GM23338 (cell line): ENCODE results near the gene MYO16. TPM values are rescaled to one million over a fixed set of nuclear protein-coding genes. Genes with fewer than 3 reads are reported as not detected.

ENCODE experiments used
- ATAC-seq: fragments of 200-7000 bp; cut with Tn5 transposase; 3 replicates; pipeline ENCODE4 v1.9.1; 2020
- DNase-seq: peaks from one replicate; pipeline ENCODE4 v3.0.0-alpha.2; 2015; ENCODE audit warnings: low spot score
- H2AFZ ChIP-seq: fragments of 200-600 bp; sonication (generic); 2 replicates; pipeline ENCODE4 v1.8.0; 2016; ENCODE audit warnings: antibody characterized with exemption, mild to moderate bottlenecking, moderate library complexity
- H3F3A ChIP-seq: fragments of 200-600 bp; sonication (generic); replicated peaks from 2 replicates; pipeline ENCODE4 v1.8.0; 2017; ENCODE audit warnings: antibody characterized with exemption, mixed run types, low read depth
- H3K27ac ChIP-seq: fragments of 200-600 bp; sonication (generic); 2 replicates; pipeline ENCODE4 v1.6.1; 2016; ENCODE audit warnings: low read depth
- H3K27me3 ChIP-seq: fragments of 200-600 bp; sonication (generic); 2 replicates; pipeline ENCODE4 v1.8.0; 2016; ENCODE audit warnings: mild to moderate bottlenecking, mixed run types, moderate library complexity; ENCODE audit not compliant: insufficient read depth
- H3K36me3 ChIP-seq: fragments of 200-600 bp; sonication (generic); 2 replicates; pipeline ENCODE4 v1.8.0; 2016; ENCODE audit warnings: mild to moderate bottlenecking; ENCODE audit not compliant: insufficient read depth
- H3K4me1 ChIP-seq: fragments of 200-600 bp; sonication (generic); 2 replicates; pipeline ENCODE4 v1.8.0; 2016; ENCODE audit warnings: mild to moderate bottlenecking, moderate library complexity; ENCODE audit not compliant: insufficient read depth
- H3K4me2 ChIP-seq: fragments of 200-600 bp; sonication (generic); 2 replicates; pipeline ENCODE4 v1.7.1; 2017; ENCODE audit warnings: mixed run types
- H3K4me3 ChIP-seq: fragments of 200-600 bp; sonication (generic); 2 replicates; pipeline ENCODE4 v1.6.1; 2016; ENCODE audit warnings: mixed run types
- H3K79me2 ChIP-seq: fragments of 200-600 bp; sonication (generic); replicated peaks from 2 replicates; pipeline ENCODE4 v1.8.0; 2017; ENCODE audit warnings: mild to moderate bottlenecking; ENCODE audit not compliant: insufficient read depth
- H3K9me2 ChIP-seq: fragments of 200-600 bp; sonication (generic); 2 replicates; pipeline ENCODE4 v1.8.0; 2017; ENCODE audit not compliant: insufficient read depth
- H4K20me1 ChIP-seq: fragments of 200-600 bp; sonication (generic); replicated peaks from 2 replicates; pipeline ENCODE4 v1.8.0; 2017; ENCODE audit warnings: mild to moderate bottlenecking; ENCODE audit not compliant: insufficient read depth
- H3K27ac Mint-ChIP-seq: 2 replicates; pipeline ENCODE4 v1.8.0; 2020; ENCODE audit warnings: inconsistent platforms, mild to moderate bottlenecking, moderate library complexity, mixed read lengths
- H3K27me3 Mint-ChIP-seq: 3 replicates; pipeline ENCODE4 v1.8.0; 2022; ENCODE audit warnings: low read depth, mild to moderate bottlenecking, moderate library complexity, mixed read lengths, inconsistent platforms; ENCODE audit not compliant: insufficient read depth, poor library complexity
- H3K36me3 Mint-ChIP-seq: 3 replicates; pipeline ENCODE4 v1.8.0; 2021; ENCODE audit warnings: low read depth, mild to moderate bottlenecking, inconsistent platforms, moderate library complexity, mixed read lengths
- H3K4me1 Mint-ChIP-seq: 3 replicates; pipeline ENCODE4 v1.8.0; 2020; ENCODE audit warnings: mild to moderate bottlenecking, inconsistent platforms, mixed read lengths
- H3K4me3 Mint-ChIP-seq: 3 replicates; pipeline ENCODE4 v1.8.0; 2021; ENCODE audit warnings: moderate library complexity, mild to moderate bottlenecking, inconsistent platforms, mixed read lengths
- H3K9me3 Mint-ChIP-seq: 3 replicates; pipeline ENCODE4 v1.8.0; 2020; ENCODE audit warnings: moderate library complexity, mild to moderate bottlenecking, inconsistent platforms, mixed read lengths
- CREB1 ChIP-seq: fragments of 250-450 bp; sonication (Bioruptor Pico); IDR thresholded peaks from 2 replicates; pipeline ENCODE4 v1.5.0; 2020; ENCODE audit warnings: low read depth, mild to moderate bottlenecking, moderate library complexity
- CTCF ChIP-seq, 2 experiments: fragments of 200-600 bp in 1 of 2; sonication (generic) in 1 of 2; conservative IDR thresholded peaks; 2 replicates each; pipeline versions ENCODE4 v1.5.1 to v1.6.1; 2016 to 2017; ENCODE audit warnings: antibody characterized with exemption in 2 of 2, low read depth in 2 of 2, mild to moderate bottlenecking in 2 of 2, moderate library complexity in 1 of 2
- ETS1 ChIP-seq: IDR thresholded peaks from 2 replicates; pipeline ENCODE4 v1.6.1; 2016; ENCODE audit warnings: antibody characterized with exemption
- EZH2 ChIP-seq: fragments of 200-600 bp; sonication (generic); IDR thresholded peaks from one replicate; pipeline ENCODE4 v1.8.0; 2017; ENCODE audit warnings: antibody characterized with exemption, mild to moderate bottlenecking, low read depth; ENCODE audit not compliant: unreplicated experiment
- EZH2phosphoT487 ChIP-seq: fragments of 200-600 bp; sonication (generic); IDR thresholded peaks from one replicate; pipeline ENCODE4 v1.8.1; 2018; ENCODE audit warnings: antibody characterized with exemption; ENCODE audit not compliant: unreplicated experiment
- JUNB ChIP-seq: IDR thresholded peaks from one replicate; pipeline ENCODE4 v1.6.1; 2016; ENCODE audit warnings: antibody characterized with exemption; ENCODE audit not compliant: unreplicated experiment
- NANOG ChIP-seq: IDR thresholded peaks from 2 replicates; pipeline ENCODE4 v1.6.1; 2016; ENCODE audit warnings: antibody characterized with exemption, borderline replicate concordance
- POLR2AphosphoS5 ChIP-seq: IDR thresholded peaks from 2 replicates; pipeline ENCODE4 v1.6.1; 2016; ENCODE audit warnings: antibody characterized with exemption, low read depth
- STAT1 ChIP-seq: IDR thresholded peaks from one replicate; pipeline ENCODE4 v1.6.1; 2016; ENCODE audit warnings: antibody characterized with exemption; ENCODE audit not compliant: unreplicated experiment
- ZNF114 ChIP-seq: fragments of 250-450 bp; sonication (Bioruptor Pico); IDR thresholded peaks from 2 replicates; pipeline ENCODE4 v1.5.0; 2020; ENCODE audit warnings: mild to moderate bottlenecking, moderate library complexity
- ZNF331 ChIP-seq: fragments of 250-450 bp; sonication (Bioruptor Pico); IDR thresholded peaks from 2 replicates; pipeline ENCODE4 v1.5.0; 2020; ENCODE audit warnings: low read depth, mild to moderate bottlenecking, moderate library complexity
- polyA plus RNA-seq: library from polyadenylated mRNA; unstranded; fragments of >200 nt; fragmentation: Nextera tagmentation; extraction: Ambion mirVana; gene quantifications from 2 replicates; pipeline ENCODE4 v1.2.1, GENCODE V29; 2016
- total RNA-seq: library from RNA; depleted of rRNA; stranded (reverse); fragments of >200 nt; shearing (Covaris generic); gene quantifications from 2 replicates; pipeline ENCODE4 v1.2.3, GENCODE V29; 2014
- TF ChIP-seq, protein P1 (sequence below): fragments of 250-450 bp; sonication (Bioruptor Pico); IDR thresholded peaks from 2 replicates; pipeline ENCODE4 v1.5.0; 2020; ENCODE audit warnings: mild to moderate bottlenecking, moderate library complexity
- TF ChIP-seq, protein P2 (sequence below): IDR thresholded peaks from one replicate; pipeline ENCODE4 v1.6.1; 2018; ENCODE audit warnings: antibody characterized with exemption; ENCODE audit not compliant: unreplicated experiment

The MYO16 gene
- total and polyA plus RNA-seq, 2 experiments from 2014 or later = 0.10 to 0.13 TPM

DNA sequence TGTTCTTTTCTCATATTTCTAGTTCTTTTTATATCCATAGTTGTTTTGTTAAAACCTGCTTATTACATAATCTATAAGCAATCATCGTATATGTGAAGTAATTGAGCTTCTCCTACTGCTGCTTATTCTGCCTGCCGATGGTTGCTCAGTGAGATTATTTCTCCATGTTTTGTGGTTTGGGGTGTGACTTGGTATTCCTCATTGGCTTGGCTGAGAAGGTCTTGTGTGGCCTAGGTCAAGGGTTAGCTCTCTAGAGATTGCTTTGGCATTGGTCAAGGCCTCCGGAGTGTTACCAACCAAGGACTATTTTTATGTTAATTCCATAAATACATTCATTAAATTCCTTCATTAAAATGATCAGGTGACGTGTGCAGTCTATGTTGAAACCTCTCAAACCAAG lies 302.8 kb downstream of the MYO16 start:
- Histone ChIP-seq H3F3A (no peaks in the 10 kb centered on the region), H3K4me3 (no peak overlapping the region), H3K4me2 (no peak overlapping the region), H3K4me1 (no peaks in the 10 kb centered on the region), H3K27ac (no peak overlapping the region), H2AFZ (no peak overlapping the region), H3K79me2 (no peaks in the 10 kb centered on the region), H3K27me3 (no peaks in the 10 kb centered on the region), H3K9me2 (no peaks in the 10 kb centered on the region), H3K36me3 (no peaks in the 10 kb centered on the region), H4K20me1 (no peaks in the 10 kb centered on the region)
- H3K4me1 Mint-ChIP-seq = peaks cover 5% of the 10 kb centered on the region
- no peak for TF ChIP-seq NANOG
- TF ChIP-seq, protein P1, sequence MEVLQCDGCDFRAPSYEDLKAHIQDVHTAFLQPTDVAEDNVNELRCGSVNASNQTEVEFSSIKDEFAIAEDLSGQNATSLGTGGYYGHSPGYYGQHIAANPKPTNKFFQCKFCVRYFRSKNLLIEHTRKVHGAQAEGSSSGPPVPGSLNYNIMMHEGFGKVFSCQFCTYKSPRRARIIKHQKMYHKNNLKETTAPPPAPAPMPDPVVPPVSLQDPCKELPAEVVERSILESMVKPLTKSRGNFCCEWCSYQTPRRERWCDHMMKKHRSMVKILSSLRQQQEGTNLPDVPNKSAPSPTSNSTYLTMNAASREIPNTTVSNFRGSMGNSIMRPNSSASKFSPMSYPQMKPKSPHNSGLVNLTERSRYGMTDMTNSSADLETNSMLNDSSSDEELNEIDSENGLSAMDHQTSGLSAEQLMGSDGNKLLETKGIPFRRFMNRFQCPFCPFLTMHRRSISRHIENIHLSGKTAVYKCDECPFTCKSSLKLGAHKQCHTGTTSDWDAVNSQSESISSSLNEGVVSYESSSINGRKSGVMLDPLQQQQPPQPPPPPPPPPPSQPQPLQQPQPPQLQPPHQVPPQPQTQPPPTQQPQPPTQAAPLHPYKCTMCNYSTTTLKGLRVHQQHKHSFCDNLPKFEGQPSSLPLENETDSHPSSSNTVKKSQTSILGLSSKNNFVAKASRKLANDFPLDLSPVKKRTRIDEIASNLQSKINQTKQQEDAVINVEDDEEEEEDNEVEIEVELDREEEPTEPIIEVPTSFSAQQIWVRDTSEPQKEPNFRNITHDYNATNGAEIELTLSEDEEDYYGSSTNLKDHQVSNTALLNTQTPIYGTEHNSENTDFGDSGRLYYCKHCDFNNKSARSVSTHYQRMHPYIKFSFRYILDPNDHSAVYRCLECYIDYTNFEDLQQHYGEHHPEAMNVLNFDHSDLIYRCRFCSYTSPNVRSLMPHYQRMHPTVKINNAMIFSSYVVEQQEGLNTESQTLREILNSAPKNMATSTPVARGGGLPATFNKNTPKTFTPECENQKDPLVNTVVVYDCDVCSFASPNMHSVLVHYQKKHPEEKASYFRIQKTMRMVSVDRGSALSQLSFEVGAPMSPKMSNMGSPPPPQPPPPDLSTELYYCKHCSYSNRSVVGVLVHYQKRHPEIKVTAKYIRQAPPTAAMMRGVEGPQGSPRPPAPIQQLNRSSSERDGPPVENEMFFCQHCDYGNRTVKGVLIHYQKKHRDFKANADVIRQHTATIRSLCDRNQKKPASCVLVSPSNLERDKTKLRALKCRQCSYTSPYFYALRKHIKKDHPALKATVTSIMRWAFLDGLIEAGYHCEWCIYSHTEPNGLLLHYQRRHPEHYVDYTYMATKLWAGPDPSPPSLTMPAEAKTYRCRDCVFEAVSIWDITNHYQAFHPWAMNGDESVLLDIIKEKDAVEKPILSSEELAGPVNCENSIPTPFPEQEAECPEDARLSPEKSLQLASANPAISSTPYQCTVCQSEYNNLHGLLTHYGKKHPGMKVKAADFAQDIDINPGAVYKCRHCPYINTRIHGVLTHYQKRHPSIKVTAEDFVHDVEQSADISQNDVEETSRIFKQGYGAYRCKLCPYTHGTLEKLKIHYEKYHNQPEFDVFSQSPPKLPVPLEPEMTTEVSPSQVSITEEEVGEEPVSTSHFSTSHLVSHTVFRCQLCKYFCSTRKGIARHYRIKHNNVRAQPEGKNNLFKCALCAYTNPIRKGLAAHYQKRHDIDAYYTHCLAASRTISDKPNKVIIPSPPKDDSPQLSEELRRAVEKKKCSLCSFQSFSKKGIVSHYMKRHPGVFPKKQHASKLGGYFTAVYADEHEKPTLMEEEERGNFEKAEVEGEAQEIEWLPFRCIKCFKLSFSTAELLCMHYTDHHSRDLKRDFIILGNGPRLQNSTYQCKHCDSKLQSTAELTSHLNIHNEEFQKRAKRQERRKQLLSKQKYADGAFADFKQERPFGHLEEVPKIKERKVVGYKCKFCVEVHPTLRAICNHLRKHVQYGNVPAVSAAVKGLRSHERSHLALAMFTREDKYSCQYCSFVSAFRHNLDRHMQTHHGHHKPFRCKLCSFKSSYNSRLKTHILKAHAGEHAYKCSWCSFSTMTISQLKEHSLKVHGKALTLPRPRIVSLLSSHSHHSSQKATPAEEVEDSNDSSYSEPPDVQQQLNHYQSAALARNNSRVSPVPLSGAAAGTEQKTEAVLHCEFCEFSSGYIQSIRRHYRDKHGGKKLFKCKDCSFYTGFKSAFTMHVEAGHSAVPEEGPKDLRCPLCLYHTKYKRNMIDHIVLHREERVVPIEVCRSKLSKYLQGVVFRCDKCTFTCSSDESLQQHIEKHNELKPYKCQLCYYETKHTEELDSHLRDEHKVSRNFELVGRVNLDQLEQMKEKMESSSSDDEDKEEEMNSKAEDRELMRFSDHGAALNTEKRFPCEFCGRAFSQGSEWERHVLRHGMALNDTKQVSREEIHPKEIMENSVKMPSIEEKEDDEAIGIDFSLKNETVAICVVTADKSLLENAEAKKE (CRISPR knock-in tag) = no peak
- no peak for TF ChIP-seq ZNF331
- TF ChIP-seq CREB1 (CRISPR knock-in tag) = no peak
- TF ChIP-seq ZNF114 (CRISPR knock-in tag) = no peak
- TF ChIP-seq, protein P2, sequence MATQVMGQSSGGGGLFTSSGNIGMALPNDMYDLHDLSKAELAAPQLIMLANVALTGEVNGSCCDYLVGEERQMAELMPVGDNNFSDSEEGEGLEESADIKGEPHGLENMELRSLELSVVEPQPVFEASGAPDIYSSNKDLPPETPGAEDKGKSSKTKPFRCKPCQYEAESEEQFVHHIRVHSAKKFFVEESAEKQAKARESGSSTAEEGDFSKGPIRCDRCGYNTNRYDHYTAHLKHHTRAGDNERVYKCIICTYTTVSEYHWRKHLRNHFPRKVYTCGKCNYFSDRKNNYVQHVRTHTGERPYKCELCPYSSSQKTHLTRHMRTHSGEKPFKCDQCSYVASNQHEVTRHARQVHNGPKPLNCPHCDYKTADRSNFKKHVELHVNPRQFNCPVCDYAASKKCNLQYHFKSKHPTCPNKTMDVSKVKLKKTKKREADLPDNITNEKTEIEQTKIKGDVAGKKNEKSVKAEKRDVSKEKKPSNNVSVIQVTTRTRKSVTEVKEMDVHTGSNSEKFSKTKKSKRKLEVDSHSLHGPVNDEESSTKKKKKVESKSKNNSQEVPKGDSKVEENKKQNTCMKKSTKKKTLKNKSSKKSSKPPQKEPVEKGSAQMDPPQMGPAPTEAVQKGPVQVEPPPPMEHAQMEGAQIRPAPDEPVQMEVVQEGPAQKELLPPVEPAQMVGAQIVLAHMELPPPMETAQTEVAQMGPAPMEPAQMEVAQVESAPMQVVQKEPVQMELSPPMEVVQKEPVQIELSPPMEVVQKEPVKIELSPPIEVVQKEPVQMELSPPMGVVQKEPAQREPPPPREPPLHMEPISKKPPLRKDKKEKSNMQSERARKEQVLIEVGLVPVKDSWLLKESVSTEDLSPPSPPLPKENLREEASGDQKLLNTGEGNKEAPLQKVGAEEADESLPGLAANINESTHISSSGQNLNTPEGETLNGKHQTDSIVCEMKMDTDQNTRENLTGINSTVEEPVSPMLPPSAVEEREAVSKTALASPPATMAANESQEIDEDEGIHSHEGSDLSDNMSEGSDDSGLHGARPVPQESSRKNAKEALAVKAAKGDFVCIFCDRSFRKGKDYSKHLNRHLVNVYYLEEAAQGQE = no peak
- TF ChIP-seq EZH2phosphoT487 = no peak
- no peak for TF ChIP-seq ETS1
- no peak for TF ChIP-seq STAT1
- TF ChIP-seq POLR2AphosphoS5 = no peak
- no peak for TF ChIP-seq CTCF (conservative IDR thresholded peaks at IDR 0.05; ENCODE audit: low read depth in 2 of 2)
- TF ChIP-seq EZH2 = no peak
- no peak for TF ChIP-seq JUNB
- H3K9me3 Mint-ChIP-seq = no peaks in the 10 kb centered on the region
- H3K27ac Mint-ChIP-seq = no peak overlapping the region
- no peak for ATAC-seq
- H3K4me3 Mint-ChIP-seq = no peak overlapping the region
- no peaks in the 10 kb centered on the region for H3K27me3 Mint-ChIP-seq
- DNase-seq = no peak
- no peaks in the 10 kb centered on the region for H3K36me3 Mint-ChIP-seq
